Central memory CD8-positive, alpha-beta T cell (primary cell): ENCODE results near the gene PXYLP1.

ENCODE experiments used
- ATAC-seq: fragments of 150-1000 bp; cut with Tn5 transposase; replicated peaks from 2 replicates; pipeline ENCODE4 v1.10.0; 2022; ENCODE audit warnings: mild to moderate bottlenecking, moderate FRiP score, moderate number of reproducible peaks; ENCODE audit not compliant: poor library complexity, severe bottlenecking; ENCODE audit errors: extremely low read depth
- DNase-seq, 2 donors: peaks; one replicate each; pipeline ENCODE4 v3.0.0; 2021; ENCODE audit warnings: low spot score in 2 of 2
- H3K27ac Mint-ChIP-seq: one replicate; pipeline ENCODE4 v1.8.0; 2022; ENCODE audit warnings: low read depth, mild to moderate bottlenecking, moderate library complexity, mixed read lengths
- H3K27me3 Mint-ChIP-seq: one replicate; pipeline ENCODE4 v1.8.0; 2022; ENCODE audit warnings: mixed read lengths
- H3K36me3 Mint-ChIP-seq: one replicate; pipeline ENCODE4 v1.8.0; 2022; ENCODE audit warnings: mild to moderate bottlenecking, moderate library complexity, mixed read lengths; ENCODE audit not compliant: insufficient read depth
- H3K4me1 Mint-ChIP-seq: one replicate; pipeline ENCODE4 v1.8.0; 2022; ENCODE audit warnings: mixed read lengths
- H3K4me3 Mint-ChIP-seq: one replicate; pipeline ENCODE4 v1.8.0; 2022; ENCODE audit warnings: mild to moderate bottlenecking, moderate library complexity, mixed read lengths
- H3K9me3 Mint-ChIP-seq: one replicate; pipeline ENCODE4 v1.8.0; 2022; ENCODE audit warnings: mixed read lengths

The PXYLP1 gene

GRCh38 chr3:141233457-141234161 is 2.0 kb downstream of the PXYLP1 start:
- Mint-ChIP-seq H3K27me3 (no peaks in the 10 kb centered on the region), H3K4me1 (peaks cover 49% of the 10 kb centered on the region), H3K36me3 (peaks cover 4% of the 10 kb centered on the region), H3K9me3 (no peaks in the 10 kb centered on the region), H3K4me3 (peak overlapping the region; percentile 88), H3K27ac (no peak overlapping the region)
- ATAC-seq (no peak), DNase-seq (no peak)

- Mint-ChIP-seq H3K9me3 (no peaks in the 10 kb centered on the region), H3K4me3 (peak overlapping the region; percentile 88), H3K4me1 (peaks cover 49% of the 10 kb centered on the region), H3K27me3 (no peaks in the 10 kb centered on the region), H3K36me3 (peaks cover 4% of the 10 kb centered on the region), H3K27ac (peak overlapping the region; percentile 2)
- no peak for DNase-seq
- no peak for ATAC-seq
Measured at GRCh38 chr3:141234283-141234682, 2.7 kb downstream of the PXYLP1 start.

GRCh38 chr3:141235661-141236171 is 4.1 kb downstream of the PXYLP1 start:
- peaks cover 41% of the 10 kb centered on the region for H3K4me1 Mint-ChIP-seq
- H3K9me3 Mint-ChIP-seq: no peaks in the 10 kb centered on the region
- DNase-seq: no peak
- peaks cover 2% of the 10 kb centered on the region for H3K36me3 Mint-ChIP-seq
- H3K27ac Mint-ChIP-seq: no peak overlapping the region
- no peak overlapping the region for H3K4me3 Mint-ChIP-seq
- no peak for ATAC-seq
- no peaks in the 10 kb centered on the region for H3K27me3 Mint-ChIP-seq

GRCh38 chr3:141236361-141236760 is 4.7 kb downstream of the PXYLP1 start:
- H3K4me1 Mint-ChIP-seq: peaks cover 36% of the 10 kb centered on the region
- ATAC-seq (no peak), DNase-seq (no peak)
- no peak overlapping the region for H3K27ac Mint-ChIP-seq
- H3K4me3 Mint-ChIP-seq: no peak overlapping the region
- no peaks in the 10 kb centered on the region for H3K9me3 Mint-ChIP-seq
- H3K27me3 Mint-ChIP-seq: no peaks in the 10 kb centered on the region
- H3K36me3 Mint-ChIP-seq: peaks cover 2% of the 10 kb centered on the region

GRCh38 chr3:141237701-141238521 is 6.3 kb downstream of the PXYLP1 start:
- Mint-ChIP-seq H3K36me3 (peaks cover 2% of the 10 kb centered on the region), H3K4me1 (peaks cover 33% of the 10 kb centered on the region), H3K4me3 (peak overlapping the region; percentile 9), H3K9me3 (no peaks in the 10 kb centered on the region), H3K27me3 (no peaks in the 10 kb centered on the region), H3K27ac (no peak overlapping the region)
- ATAC-seq (no peak), DNase-seq (no peak)

GRCh38 chr3:141239511-141240281 is 8.1 kb downstream of the PXYLP1 start:
- Mint-ChIP-seq H3K27me3 (no peaks in the 10 kb centered on the region), H3K9me3 (no peaks in the 10 kb centered on the region), H3K36me3 (peaks cover 2% of the 10 kb centered on the region), H3K4me1 (peaks cover 25% of the 10 kb centered on the region), H3K4me3 (no peak overlapping the region), H3K27ac (no peak overlapping the region)
- DNase-seq (no peak), ATAC-seq (no peak)

- Mint-ChIP-seq H3K4me3 (no peak overlapping the region), H3K27me3 (no peaks in the 10 kb centered on the region), H3K9me3 (no peaks in the 10 kb centered on the region), H3K36me3 (no peaks in the 10 kb centered on the region), H3K4me1 (peaks cover 20% of the 10 kb centered on the region), H3K27ac (no peak overlapping the region)
- no peak for ATAC-seq
- no peak for DNase-seq
Measured at GRCh38 chr3:141240286-141240685, 8.7 kb downstream of the PXYLP1 start.

- Mint-ChIP-seq H3K4me1 (peaks cover 20% of the 10 kb centered on the region), H3K27me3 (no peaks in the 10 kb centered on the region), H3K36me3 (no peaks in the 10 kb centered on the region), H3K27ac (peak overlapping the region; percentile 14), H3K4me3 (no peak overlapping the region), H3K9me3 (no peaks in the 10 kb centered on the region)
- no peak for ATAC-seq
- no peak for DNase-seq
Measured at GRCh38 chr3:141240687-141241615, 9.3 kb downstream of the PXYLP1 start.

- Mint-ChIP-seq H3K4me1 (peaks cover 20% of the 10 kb centered on the region), H3K27ac (peak overlapping the region; percentile 14), H3K9me3 (no peaks in the 10 kb centered on the region), H3K27me3 (no peaks in the 10 kb centered on the region), H3K4me3 (no peak overlapping the region), H3K36me3 (no peaks in the 10 kb centered on the region)
- DNase-seq (no peak), ATAC-seq (no peak)
Measured at GRCh38 chr3:141241616-141242376, 10.2 kb downstream of the PXYLP1 start.

GRCh38 chr3:141242377-141243092 is 10.9 kb downstream of the PXYLP1 start:
- Mint-ChIP-seq H3K4me3 (no peak overlapping the region), H3K9me3 (no peaks in the 10 kb centered on the region)
- no peak for DNase-seq

GRCh38 chr3:141243271-141243707 is 11.7 kb downstream of the PXYLP1 start:
- Mint-ChIP-seq H3K27me3 (no peaks in the 10 kb centered on the region), H3K36me3 (no peaks in the 10 kb centered on the region), H3K9me3 (no peaks in the 10 kb centered on the region), H3K4me1 (peaks cover 13% of the 10 kb centered on the region), H3K27ac (peak overlapping the region; percentile 52), H3K4me3 (no peak overlapping the region)
- peak; percentile 94 for ATAC-seq
- peak in 1 of 2 donors; percentile 33 for DNase-seq

More at GRCh38 chr3:141242377-141243092, 10.9 kb downstream of the PXYLP1 start:
- Mint-ChIP-seq H3K27me3 (no peaks in the 10 kb centered on the region), H3K36me3 (no peaks in the 10 kb centered on the region), H3K4me1 (peaks cover 17% of the 10 kb centered on the region), H3K27ac (no peak overlapping the region)
- ATAC-seq: no peak
